Upper lobe of left lung (tissue), 6 donors: ENCODE measurements around the gene OR4A15. TPM values are rescaled to one million over a fixed set of nuclear protein-coding genes. Genes with fewer than 3 reads are reported as not detected.

Experiments used
- ATAC-seq, 2 donors: fragments of 200-7000 bp; cut with Tn5 transposase; one replicate each; pipeline ENCODE4 v1.9.1; 2022; ENCODE audit warnings: mild to moderate bottlenecking in 2 of 2, moderate library complexity in 2 of 2; ENCODE audit not compliant: low FRiP score in 2 of 2
- DNase-seq, 2 donors: peaks; one replicate each; pipeline ENCODE4 v3.0.0-alpha.2; 2019 to 2020
- H3K27ac ChIP-seq, 4 donors: fragments of 200-600 bp; sonication (generic); one replicate each; pipeline ENCODE4 v1.5.1; 2016 to 2019
- H3K27me3 ChIP-seq, 4 donors: fragments of 200-600 bp; sonication (generic); one replicate each; pipeline ENCODE4 v1.5.1; 2017 to 2019
- H3K36me3 ChIP-seq, 4 donors: fragments of 200-600 bp; sonication (generic); one replicate each; pipeline ENCODE4 v1.5.1; 2016 to 2019
- H3K4me1 ChIP-seq, 4 donors: fragments of 200-600 bp; sonication (generic); one replicate each; pipeline ENCODE4 v1.5.1; 2018 to 2019
- H3K4me3 ChIP-seq, 4 donors: fragments of 200-600 bp; sonication (generic); one replicate each; pipeline ENCODE4 v1.5.1; 2017 to 2019; ENCODE audit warnings: mild to moderate bottlenecking in 2 of 4, moderate library complexity in 1 of 4
- H3K9me3 ChIP-seq, 4 donors: fragments of 200-600 bp; sonication (generic); one replicate each; pipeline ENCODE4 v1.5.1; 2018 to 2019
- EP300 ChIP-seq, 4 donors: sonication (generic); formaldehyde crosslinking; IDR thresholded peaks; one replicate each; pipeline ENCODE4 v1.5.1; 2017; ENCODE audit warnings: antibody characterized with exemption in 4 of 4, control low read depth in 2 of 4
- POLR2A ChIP-seq, 4 donors: fragments of 450-650 bp; IDR thresholded peaks; one replicate each; pipeline ENCODE4 v1.5.1; 2016 to 2017; ENCODE audit warnings: antibody characterized with exemption in 4 of 4, mild to moderate bottlenecking in 2 of 4
- POLR2AphosphoS5 ChIP-seq, 2 donors: sonication (generic); formaldehyde crosslinking; IDR thresholded peaks; one replicate each; pipeline ENCODE4 v1.5.1; 2017; ENCODE audit warnings: antibody characterized with exemption in 2 of 2
- WGBS, 2 donors: methylation state at CpG; one replicate each; pipeline ENCODE4 v1.1.5; 2017 to 2018; 5-methylcytosine and 5-hydroxymethylcytosine counted together
- total RNA-seq, 6 donors: library from RNA; depleted of rRNA in 4 of 6; stranded (reverse); fragments of >200 nt in 4 of 6; gene quantifications; one replicate each; pipeline versions ENCODE4 v1.1.0 to v1.2.1, GENCODE V29; 2016 to 2021
- TF ChIP-seq, protein P1 (sequence below), 6 experiments: fragments of 450-650 bp in 4 of 6; fragments of 200-600 bp in 2 of 6; sonication (generic) in 2 of 6; IDR thresholded peaks; one replicate each; pipeline ENCODE4 v1.5.1; 2016 to 2019; ENCODE audit warnings: antibody characterized with exemption in 6 of 6
- donor health status: DM: no; HTN: no; CAD: no; lungs with moderate emphysema.
- donor health status: DM: no; HTN: yes; CAD: no; lungs with severe emphysema.

The OR4A15 gene
- total RNA-seq: not detected

DNA sequence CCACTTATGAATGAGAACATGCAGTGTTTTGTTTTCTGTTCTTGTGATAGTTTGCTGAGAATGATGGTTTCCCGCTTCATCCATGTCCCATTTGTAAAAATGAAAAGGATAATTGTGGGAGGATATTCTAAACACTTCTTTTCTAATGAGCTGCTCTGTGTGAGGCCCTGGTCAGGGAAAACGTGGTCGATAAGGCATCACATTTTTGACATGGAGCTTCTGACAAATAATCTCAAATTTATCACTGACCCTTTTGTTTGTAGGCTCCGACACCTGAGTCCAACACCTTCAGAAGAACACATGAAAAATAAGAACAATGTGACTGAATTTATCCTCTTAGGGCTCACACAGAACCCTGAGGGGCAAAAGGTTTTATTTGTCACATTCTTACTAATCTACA lies at the start of gene OR4A15:
OR4A15 (plus strand) TSS at position 301 of the 400 bp plus-strand sequence; CDS start at position 301, 0 bp downstream.
- Histone ChIP-seq H3K36me3 (no peaks in the 10 kb centered on the region), H3K4me3 (no peak within 1 kb of the TSS), H3K27me3 (no peaks in the 10 kb centered on the region), H3K9me3 (peaks cover 0 to 3% (median 0%) of the 10 kb centered on the region in 4 donors), H3K27ac (no peak within 1 kb of the TSS), H3K4me1 (no peaks in the 10 kb centered on the region)
- TF ChIP-seq POLR2AphosphoS5 (IDR thresholded peaks at IDR 0.05) (no peak), EP300 (IDR thresholded peaks at IDR 0.05) (no peak), POLR2A (IDR thresholded peaks at IDR 0.05) (no peak)
- TF ChIP-seq, protein P1, sequence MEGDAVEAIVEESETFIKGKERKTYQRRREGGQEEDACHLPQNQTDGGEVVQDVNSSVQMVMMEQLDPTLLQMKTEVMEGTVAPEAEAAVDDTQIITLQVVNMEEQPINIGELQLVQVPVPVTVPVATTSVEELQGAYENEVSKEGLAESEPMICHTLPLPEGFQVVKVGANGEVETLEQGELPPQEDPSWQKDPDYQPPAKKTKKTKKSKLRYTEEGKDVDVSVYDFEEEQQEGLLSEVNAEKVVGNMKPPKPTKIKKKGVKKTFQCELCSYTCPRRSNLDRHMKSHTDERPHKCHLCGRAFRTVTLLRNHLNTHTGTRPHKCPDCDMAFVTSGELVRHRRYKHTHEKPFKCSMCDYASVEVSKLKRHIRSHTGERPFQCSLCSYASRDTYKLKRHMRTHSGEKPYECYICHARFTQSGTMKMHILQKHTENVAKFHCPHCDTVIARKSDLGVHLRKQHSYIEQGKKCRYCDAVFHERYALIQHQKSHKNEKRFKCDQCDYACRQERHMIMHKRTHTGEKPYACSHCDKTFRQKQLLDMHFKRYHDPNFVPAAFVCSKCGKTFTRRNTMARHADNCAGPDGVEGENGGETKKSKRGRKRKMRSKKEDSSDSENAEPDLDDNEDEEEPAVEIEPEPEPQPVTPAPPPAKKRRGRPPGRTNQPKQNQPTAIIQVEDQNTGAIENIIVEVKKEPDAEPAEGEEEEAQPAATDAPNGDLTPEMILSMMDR (IDR thresholded peaks at IDR 0.05): no peak
- DNase-seq (no peak), ATAC-seq (no peak)
- 48 to 58% methylated on average over 4 of the region's 4 CpGs for WGBS, 2 donors

DNA sequence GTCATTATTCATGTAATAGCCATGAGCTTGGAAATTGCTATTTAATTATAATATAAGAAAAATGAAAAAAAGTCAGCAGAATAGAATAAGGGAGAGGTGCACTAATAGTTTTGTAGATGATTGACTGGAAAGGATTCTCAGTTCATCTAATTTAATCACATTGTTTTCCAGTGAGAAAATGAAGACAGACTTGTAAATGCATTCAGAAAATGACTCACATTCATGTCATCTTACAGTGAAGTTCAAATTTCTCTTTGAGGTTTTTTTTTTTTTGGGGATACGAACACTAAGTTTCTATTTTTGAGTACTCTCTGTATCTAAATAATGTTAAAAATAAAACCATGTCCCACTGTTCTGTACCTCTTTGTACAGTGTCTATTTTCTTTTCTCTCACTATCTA lies 43.3 kb upstream of the OR4A15 start:
- ATAC-seq: no peak
- H3K27me3 ChIP-seq: no peaks in the 10 kb centered on the region
- no peak overlapping the region for H3K27ac ChIP-seq
- no peak for DNase-seq
- no peaks in the 10 kb centered on the region for H3K36me3 ChIP-seq
- TF ChIP-seq POLR2A (IDR thresholded peaks at IDR 0.05): no peak
- no peak for TF ChIP-seq EP300 (IDR thresholded peaks at IDR 0.05)
- no peak for TF ChIP-seq POLR2AphosphoS5 (IDR thresholded peaks at IDR 0.05)
- TF ChIP-seq, protein P1 (IDR thresholded peaks at IDR 0.05): no peak
- no peaks in the 10 kb centered on the region for H3K9me3 ChIP-seq
- WGBS, 2 donors: 83 to 84% methylated on average over 1 of the region's 1 CpG
- no peaks in the 10 kb centered on the region for H3K4me1 ChIP-seq
- no peak overlapping the region for H3K4me3 ChIP-seq

DNA sequence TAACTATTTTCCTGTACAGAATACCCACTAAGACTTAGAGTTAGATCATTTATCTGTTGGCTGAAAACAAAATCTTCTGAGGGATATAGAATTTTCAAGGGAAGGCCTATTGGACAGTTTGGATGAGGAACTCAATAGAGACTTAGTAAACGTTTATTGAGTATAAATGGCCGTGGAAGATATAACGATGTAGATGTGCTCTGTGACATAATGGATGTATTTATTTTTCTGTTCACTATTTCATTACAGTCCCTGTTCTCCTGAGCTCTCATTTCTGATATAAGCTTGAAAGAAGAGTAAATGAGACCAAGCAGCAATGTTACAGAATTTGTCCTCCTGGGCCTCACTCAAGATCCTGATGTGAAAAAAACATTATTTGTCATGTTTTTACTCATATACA lies 24.9 kb upstream of the OR4A15 start, which contains the start of gene OR4A16:
OR4A16 (plus strand) TSS at position 301 of the 400 bp plus-strand sequence; CDS start at position 301, 0 bp downstream.
- peaks cover 0 to 3% (median 0%) of the 10 kb centered on the region in 4 donors for H3K9me3 ChIP-seq
- ATAC-seq (no peak), DNase-seq (no peak)
- H3K36me3 ChIP-seq: no peaks in the 10 kb centered on the region
- no peak within 1 kb of the TSS for H3K27ac ChIP-seq
- H3K27me3 ChIP-seq: no peaks in the 10 kb centered on the region
- TF ChIP-seq, protein P1 (IDR thresholded peaks at IDR 0.05): no peak
- TF ChIP-seq POLR2A (IDR thresholded peaks at IDR 0.05) (no peak), EP300 (IDR thresholded peaks at IDR 0.05) (no peak), POLR2AphosphoS5 (IDR thresholded peaks at IDR 0.05) (no peak)
- WGBS, 2 donors: 83 to 91% methylated on average over 3 of the region's 3 CpGs
- no peak within 1 kb of the TSS for H3K4me3 ChIP-seq
- no peaks in the 10 kb centered on the region for H3K4me1 ChIP-seq

DNA sequence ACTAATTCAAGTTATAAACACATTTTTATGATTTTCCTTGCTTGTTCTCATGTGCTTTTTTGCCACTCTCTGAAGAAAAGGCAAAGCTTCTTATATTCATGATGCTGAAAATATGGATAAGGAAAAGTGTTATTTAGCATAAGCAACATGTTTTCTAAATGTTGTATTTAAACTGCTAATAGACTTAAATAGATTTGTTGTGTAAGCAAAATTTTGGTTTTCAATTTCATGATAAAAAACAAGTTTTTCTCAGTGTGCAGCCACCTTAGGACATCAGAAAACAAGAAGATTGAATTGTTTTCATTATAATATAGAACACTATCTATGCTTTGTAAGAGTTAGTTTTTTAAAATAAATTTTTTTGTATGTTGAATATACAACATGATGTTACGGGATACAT lies 22.5 kb upstream of the OR4A15 start:
- no peaks in the 10 kb centered on the region for H3K27me3 ChIP-seq
- H3K9me3 ChIP-seq: peaks cover 0 to 6% (median 0%) of the 10 kb centered on the region in 4 donors
- no peak overlapping the region for H3K27ac ChIP-seq
- no peaks in the 10 kb centered on the region for H3K36me3 ChIP-seq
- TF ChIP-seq POLR2A (IDR thresholded peaks at IDR 0.05): no peak
- H3K4me1 ChIP-seq: no peaks in the 10 kb centered on the region
- WGBS, 2 donors: 93 to 94% methylated on average over 1 of the region's 1 CpG
- no peak overlapping the region for H3K4me3 ChIP-seq
- DNase-seq: no peak
- no peak for ATAC-seq

DNA sequence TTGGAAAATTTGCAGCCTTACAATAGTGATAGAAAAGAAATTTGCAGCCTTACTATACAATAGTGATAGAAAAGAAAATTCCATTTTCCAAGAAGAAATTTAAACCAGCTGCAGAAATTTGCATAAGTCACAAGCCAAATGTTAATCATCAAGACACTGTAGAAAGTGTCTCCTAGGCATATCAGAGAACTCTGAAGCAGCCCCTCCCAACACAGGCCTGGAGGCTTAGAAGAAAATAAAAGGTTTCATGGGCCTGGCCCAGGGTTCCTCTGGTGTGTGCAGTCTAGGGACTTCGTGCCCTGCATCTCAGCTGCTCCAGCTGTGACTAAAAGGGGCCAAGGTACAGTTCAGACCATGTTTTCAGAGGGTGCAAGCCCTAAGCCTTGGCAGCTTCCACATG lies 18.7 kb upstream of the OR4A15 start:
- WGBS, 2 donors: 14 to 15% methylated on average over 1 of the region's 1 CpG
- H3K4me1 ChIP-seq: no peaks in the 10 kb centered on the region
- H3K27ac ChIP-seq: no peak overlapping the region
- no peaks in the 10 kb centered on the region for H3K27me3 ChIP-seq
- ATAC-seq (no peak), DNase-seq (no peak)
- H3K4me3 ChIP-seq: no peak overlapping the region
- TF ChIP-seq, protein P1 (IDR thresholded peaks at IDR 0.05): no peak
- TF ChIP-seq EP300 (IDR thresholded peaks at IDR 0.05) (no peak), POLR2AphosphoS5 (IDR thresholded peaks at IDR 0.05) (no peak), POLR2A (IDR thresholded peaks at IDR 0.05) (no peak)
- H3K9me3 ChIP-seq: peaks cover 0 to 6% (median 0%) of the 10 kb centered on the region in 4 donors
- H3K36me3 ChIP-seq: no peaks in the 10 kb centered on the region
